ENCODE data around the gene CCDC85A. TPM values are rescaled to one million over a fixed set of nuclear protein-coding genes. Genes with fewer than 3 reads are reported as not detected.

The CCDC85A gene
- total and polyA plus RNA-seq, 2 of the 8 experiments (the other 6 are each of a cell fraction or from before 2014, with no cell fraction given) = 0.20 TPM; not detected in 1

GRCh38 chr2:56379066-56379465 is 195.3 kb downstream of the CCDC85A start:
- POLR2A ChIA-PET (ENCODE audit: partially characterized antibody) = no interaction called here
- H2AFZ ChIP-seq (ENCODE audit: low read length) = no peak overlapping the region
- CTCF ChIA-PET (ENCODE audit: partially characterized antibody) = no interaction called here

More at GRCh38 chr2:56379066-56379465, 195.3 kb downstream of the CCDC85A start:
- DNase-seq (ENCODE audit: low read depth in 1 of 2, low spot score in 2 of 2) = no peak
- no peak overlapping the region for H3K56ac ChIP-seq (replicated peaks; ENCODE audit: insufficient read length, low read depth, low read length)
- TF ChIP-seq USF2 (IDR thresholded peaks at IDR 0.05; ENCODE audit: low read length) (no peak), CBX5 (IDR thresholded peaks at IDR 0.05; ENCODE audit: low read depth, low read length) (no peak), ASH2L (IDR thresholded peaks at IDR 0.05; ENCODE audit: low read length) (no peak), BCL11A (IDR thresholded peaks at IDR 0.05; ENCODE audit: low read depth in 2 of 2, low read length in 2 of 2) (no peak)
- H4K20me1 ChIP-seq (replicated peaks in 1 of 2; ENCODE audit: control insufficient read depth in 1 of 2, insufficient read depth in 2 of 2, low read length in 2 of 2) = no peaks in the 10 kb centered on the region
- H2BK120ac ChIP-seq (replicated peaks; ENCODE audit: low read depth, low read length) = peak overlapping the region; percentile 60
- H3K9ac ChIP-seq (replicated peaks in 1 of 4; ENCODE audit: extremely low read depth in 1 of 4, low read depth in 3 of 4, low read length in 3 of 4) = no peak overlapping the region
- H2BK12ac ChIP-seq (ENCODE audit: low read depth, low read length) = no peak overlapping the region
- H3K79me2 ChIP-seq (ENCODE audit: control insufficient read depth in 1 of 2, insufficient read depth in 2 of 2, low read length in 2 of 2) = no peaks in the 10 kb centered on the region
- H3K27me3 ChIP-seq (replicated peaks in 1 of 4; ENCODE audit: control insufficient read depth in 3 of 4, extremely low read depth in 1 of 4, insufficient read depth in 3 of 4, low read length in 3 of 4) = no peaks in the 10 kb centered on the region
- no peaks in the 10 kb centered on the region for H3K79me1 ChIP-seq (ENCODE audit: low read depth, low read length)
- no peak overlapping the region for H4K91ac ChIP-seq (replicated peaks; ENCODE audit: insufficient read length, low read length)
- H3K23ac ChIP-seq (ENCODE audit: insufficient read length) = no peak overlapping the region
- WGBS, 2 experiments (ENCODE audit: extremely low coverage in 1 of 2, insufficient coverage in 1 of 2, insufficient read length in 1 of 2, insufficient replicate concordance in 2 of 2, low coverage in 1 of 2, low lambda C conversion rate in 2 of 2, missing lambda C conversion rate in 1 of 2) = 89% methylated on average over 2 of the region's 2 CpGs; no CpG with 5 or more reads in 1 of the 2 experiments
- H4K8ac ChIP-seq (ENCODE audit: extremely low read depth, insufficient read depth, low read length) = no peak overlapping the region
- H3K18ac ChIP-seq (ENCODE audit: extremely low read depth, low read length) = no peak overlapping the region
- no peak overlapping the region for H2AK5ac ChIP-seq (ENCODE audit: low read depth, low read length)
- no peak overlapping the region for H2BK5ac ChIP-seq (ENCODE audit: low read depth, low read length)
- peaks cover 0 to 2% (median under 1%) of the 10 kb centered on the region in 4 experiments; a peak in 3 of 7 replicates for H3K4me1 ChIP-seq (replicated peaks in 1 of 4; ENCODE audit: control insufficient read depth in 3 of 4, insufficient read depth in 4 of 4, low read length in 3 of 4)
- H3K14ac ChIP-seq (ENCODE audit: insufficient read length) = no peak overlapping the region
- no peaks in the 10 kb centered on the region for H3K23me2 ChIP-seq (ENCODE audit: low read depth, low read length)
- no peak overlapping the region for H4K5ac ChIP-seq (ENCODE audit: insufficient read length, low read depth, low read length)
- FAIRE-seq = no peak
- H2BK20ac ChIP-seq (ENCODE audit: low read length) = no peak overlapping the region
- H3K9me3 ChIP-seq (ENCODE audit: insufficient read depth in 2 of 2, low read depth in 1 of 2, low read length in 1 of 2) = no peaks in the 10 kb centered on the region
- H3K27ac ChIP-seq (ENCODE audit: low read depth, low read length) = no peak overlapping the region
- no peak overlapping the region for H3K4me3 ChIP-seq (ENCODE audit: extremely low read depth in 1 of 4, insufficient read depth in 2 of 4, low read depth in 3 of 4, low read length in 4 of 4)
- H3K4ac ChIP-seq (replicated peaks; ENCODE audit: insufficient read length, low read depth, low read length) = no peak overlapping the region
- no peak overlapping the region for H3K4me2 ChIP-seq (ENCODE audit: insufficient read depth in 1 of 2, low read depth in 2 of 2, low read length in 2 of 2)
- no peak overlapping the region for H2BK15ac ChIP-seq (ENCODE audit: low read length)
- no peaks in the 10 kb centered on the region for H3K36me3 ChIP-seq (ENCODE audit: control insufficient read depth in 2 of 4, insufficient read depth in 4 of 4, low read length in 3 of 4)

All from H1 (cell line).